ENCODE measurements around the gene STON1.
"Not testable (repeated sequence)": the region's sequence is repeated elsewhere in the genome, so short reads cannot be mapped to it uniquely, and the experiment has no call there.

Gene STON1

DNA sequence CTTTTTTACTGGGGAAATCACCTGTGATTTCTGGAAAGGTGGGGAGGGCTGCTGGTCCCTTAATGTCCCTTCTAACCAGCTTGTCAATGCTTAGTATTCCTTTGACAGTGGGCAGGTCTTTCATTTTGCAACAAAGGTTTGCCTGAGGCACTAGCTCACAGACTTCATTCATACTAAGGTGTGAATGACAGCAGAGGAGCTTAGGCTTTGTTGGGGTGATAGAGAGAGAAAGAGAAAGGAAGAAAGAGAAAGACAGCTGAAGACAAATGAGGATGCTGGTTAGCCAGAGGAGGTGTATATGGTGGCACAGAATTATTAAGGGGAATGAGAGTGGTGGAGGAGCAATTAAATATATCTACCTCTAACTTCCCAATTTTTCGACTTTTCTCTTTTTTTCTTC is 58.8 kb downstream of the STON1 start:
- Histone ChIP-seq H3K9me3 (ENCODE audit: severe bottlenecking) (no peaks in the 10 kb centered on the region), H3K27ac (ENCODE audit: poor library complexity, severe bottlenecking) (no peak overlapping the region), H3K4me1 (ENCODE audit: insufficient read depth, poor library complexity, severe bottlenecking) (no peaks in the 10 kb centered on the region), H3K27me3 (ENCODE audit: insufficient read depth, poor library complexity, severe bottlenecking) (no peaks in the 10 kb centered on the region), H3K36me3 (ENCODE audit: low read depth) (no peaks in the 10 kb centered on the region), H3K4me3 (ENCODE audit: severe bottlenecking) (no peak overlapping the region)
- DNase-seq (ENCODE audit: low spot score) (no peak), ATAC-seq (ENCODE audit: low read depth) (no peak)
- TF ChIP-seq, protein P1, sequence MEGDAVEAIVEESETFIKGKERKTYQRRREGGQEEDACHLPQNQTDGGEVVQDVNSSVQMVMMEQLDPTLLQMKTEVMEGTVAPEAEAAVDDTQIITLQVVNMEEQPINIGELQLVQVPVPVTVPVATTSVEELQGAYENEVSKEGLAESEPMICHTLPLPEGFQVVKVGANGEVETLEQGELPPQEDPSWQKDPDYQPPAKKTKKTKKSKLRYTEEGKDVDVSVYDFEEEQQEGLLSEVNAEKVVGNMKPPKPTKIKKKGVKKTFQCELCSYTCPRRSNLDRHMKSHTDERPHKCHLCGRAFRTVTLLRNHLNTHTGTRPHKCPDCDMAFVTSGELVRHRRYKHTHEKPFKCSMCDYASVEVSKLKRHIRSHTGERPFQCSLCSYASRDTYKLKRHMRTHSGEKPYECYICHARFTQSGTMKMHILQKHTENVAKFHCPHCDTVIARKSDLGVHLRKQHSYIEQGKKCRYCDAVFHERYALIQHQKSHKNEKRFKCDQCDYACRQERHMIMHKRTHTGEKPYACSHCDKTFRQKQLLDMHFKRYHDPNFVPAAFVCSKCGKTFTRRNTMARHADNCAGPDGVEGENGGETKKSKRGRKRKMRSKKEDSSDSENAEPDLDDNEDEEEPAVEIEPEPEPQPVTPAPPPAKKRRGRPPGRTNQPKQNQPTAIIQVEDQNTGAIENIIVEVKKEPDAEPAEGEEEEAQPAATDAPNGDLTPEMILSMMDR (IDR thresholded peaks at IDR 0.05; ENCODE audit: poor library complexity, severe bottlenecking), result no peak

DNA sequence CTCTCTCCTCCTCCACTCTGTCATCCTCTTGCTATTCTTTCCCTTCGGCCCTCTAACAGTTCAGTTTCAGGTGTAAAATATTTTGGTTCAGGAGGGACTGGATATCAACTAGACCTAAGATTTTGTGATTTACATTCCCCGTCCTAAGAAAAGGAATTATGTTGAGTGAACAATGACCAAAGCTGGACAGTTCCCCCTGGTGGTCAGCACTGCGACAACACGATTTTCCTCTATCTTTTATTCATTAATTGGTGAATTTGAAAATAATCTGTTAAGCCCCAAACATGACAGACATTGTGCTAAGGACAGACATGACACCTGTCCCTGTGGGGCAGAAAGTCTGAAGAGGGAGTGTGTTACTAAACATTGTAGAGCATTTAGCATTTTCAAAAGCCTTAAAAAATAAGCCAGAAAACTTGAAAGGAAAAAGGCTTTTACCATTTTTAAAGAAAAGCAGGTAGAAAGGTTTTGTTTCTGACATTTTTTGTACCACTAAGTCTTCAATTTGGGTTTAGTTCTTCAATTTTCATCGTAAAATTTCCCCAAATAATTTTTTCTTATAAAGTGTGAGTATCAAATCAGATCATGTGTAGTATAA is 59.3 kb downstream of the STON1 start:
- no peaks in the 10 kb centered on the region for H3K36me3 ChIP-seq (ENCODE audit: low read depth)
- no peaks in the 10 kb centered on the region for H3K27me3 ChIP-seq (ENCODE audit: insufficient read depth, poor library complexity, severe bottlenecking)
- DNase-seq (ENCODE audit: low spot score) (no peak), ATAC-seq (ENCODE audit: low read depth) (0 out of 3 replicates have a peak, but pooled peaks have one; percentile 35)
- TF ChIP-seq, protein P1 (IDR thresholded peaks at IDR 0.05; ENCODE audit: poor library complexity, severe bottlenecking), result peak; percentile 86
- no peaks in the 10 kb centered on the region for H3K9me3 ChIP-seq (ENCODE audit: severe bottlenecking)
- no peak overlapping the region for H3K4me3 ChIP-seq (ENCODE audit: severe bottlenecking)
- H3K27ac ChIP-seq (ENCODE audit: poor library complexity, severe bottlenecking), result no peak overlapping the region
- H3K4me1 ChIP-seq (ENCODE audit: insufficient read depth, poor library complexity, severe bottlenecking), result no peaks in the 10 kb centered on the region

DNA sequence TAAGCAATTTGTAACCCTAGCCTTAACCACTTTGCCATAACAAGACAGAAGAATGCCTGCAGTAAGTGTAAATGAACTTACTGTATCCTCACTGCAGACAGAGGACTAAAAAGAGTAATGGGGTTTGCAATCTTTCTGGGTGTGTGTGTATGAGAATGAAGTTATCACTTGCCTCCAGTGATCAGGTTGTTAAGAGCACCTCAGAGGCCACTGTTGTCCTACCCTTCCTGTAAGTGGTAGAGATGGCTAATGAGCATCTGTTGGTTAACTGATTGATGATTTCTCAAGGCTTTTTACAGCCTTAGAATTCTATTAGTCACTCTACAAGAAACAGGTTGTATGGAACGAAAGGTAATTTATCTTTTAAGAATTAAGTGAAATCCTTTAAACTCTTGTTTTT is 60.1 kb downstream of the STON1 start:
- no peaks in the 10 kb centered on the region for H3K4me1 ChIP-seq (ENCODE audit: insufficient read depth, poor library complexity, severe bottlenecking)
- H3K27me3 ChIP-seq (ENCODE audit: insufficient read depth, poor library complexity, severe bottlenecking), result no peaks in the 10 kb centered on the region
- no peak for DNase-seq (ENCODE audit: low spot score)
- H3K9me3 ChIP-seq (ENCODE audit: severe bottlenecking), result no peaks in the 10 kb centered on the region
- no peak for ATAC-seq (ENCODE audit: low read depth)
- no peaks in the 10 kb centered on the region for H3K36me3 ChIP-seq (ENCODE audit: low read depth)
- no peak overlapping the region for H3K4me3 ChIP-seq (ENCODE audit: severe bottlenecking)
- TF ChIP-seq, protein P1 (IDR thresholded peaks at IDR 0.05; ENCODE audit: poor library complexity, severe bottlenecking), result no peak
- H3K27ac ChIP-seq (ENCODE audit: poor library complexity, severe bottlenecking), result no peak overlapping the region

DNA sequence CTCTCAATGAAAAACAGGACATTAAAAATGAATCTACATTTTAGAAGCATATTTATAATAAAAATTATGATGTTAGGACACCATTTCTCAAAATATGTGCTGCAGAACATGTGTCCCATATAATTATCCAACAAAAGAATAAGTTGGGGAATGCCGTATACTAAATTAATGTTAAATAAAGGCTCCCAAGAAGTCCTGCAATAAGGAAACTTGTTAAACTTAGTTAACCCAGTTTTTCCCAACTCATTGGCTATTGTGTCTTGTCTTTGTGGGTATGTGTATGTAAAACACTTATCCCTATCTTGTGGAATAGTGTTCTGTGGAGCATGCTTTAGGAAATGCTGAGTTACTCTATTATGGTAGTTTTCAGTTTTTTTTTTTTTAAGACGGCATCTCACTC is 62.1 kb downstream of the STON1 start:
- Histone ChIP-seq H3K27ac (ENCODE audit: poor library complexity, severe bottlenecking) (no peak overlapping the region), H3K27me3 (ENCODE audit: insufficient read depth, poor library complexity, severe bottlenecking) (no peaks in the 10 kb centered on the region), H3K9me3 (ENCODE audit: severe bottlenecking) (no peaks in the 10 kb centered on the region), H3K4me1 (ENCODE audit: insufficient read depth, poor library complexity, severe bottlenecking) (no peaks in the 10 kb centered on the region), H3K4me3 (ENCODE audit: severe bottlenecking) (no peak overlapping the region), H3K36me3 (ENCODE audit: low read depth) (no peaks in the 10 kb centered on the region)
- DNase-seq (ENCODE audit: low spot score) (no peak), ATAC-seq (ENCODE audit: low read depth) (no peak)
- TF ChIP-seq, protein P1 (IDR thresholded peaks at IDR 0.05; ENCODE audit: poor library complexity, severe bottlenecking), result no peak

DNA sequence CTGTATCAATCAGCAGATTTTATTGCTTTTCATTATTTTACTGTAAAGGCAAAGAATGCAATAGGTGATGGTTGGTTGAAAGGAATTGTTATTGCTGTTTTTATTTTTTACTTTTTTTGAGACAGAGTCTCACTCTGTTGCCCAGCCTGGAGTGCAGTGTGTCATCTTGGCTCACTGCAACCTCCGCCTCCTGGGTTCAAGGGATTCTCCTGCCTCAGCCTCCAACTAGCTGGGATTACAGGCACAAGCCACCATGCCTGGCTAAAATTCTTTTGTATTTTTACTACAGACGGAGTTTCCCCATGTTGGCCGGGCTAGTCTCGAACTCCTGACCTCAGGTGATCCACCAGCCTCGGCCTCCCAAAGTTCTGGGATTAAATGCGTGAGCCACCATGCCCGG is 66.8 kb downstream of the STON1 start:
- not testable (repeated sequence) for H3K9me3 ChIP-seq (ENCODE audit: severe bottlenecking); H3K4me3 ChIP-seq (ENCODE audit: severe bottlenecking); H3K4me1 ChIP-seq (ENCODE audit: insufficient read depth, poor library complexity, severe bottlenecking); H3K27ac ChIP-seq (ENCODE audit: poor library complexity, severe bottlenecking); H3K36me3 ChIP-seq (ENCODE audit: low read depth); ATAC-seq (ENCODE audit: low read depth); H3K27me3 ChIP-seq (ENCODE audit: insufficient read depth, poor library complexity, severe bottlenecking); DNase-seq (ENCODE audit: low spot score)
